ENCODE measurements around the gene ANXA2. TPM values are rescaled to one million over a fixed set of nuclear protein-coding genes. Genes with fewer than 3 reads are reported as not detected.

ANXA2 gene
- total RNA-seq, 1 donor from 2014 or later = 2,122 TPM

DNA sequence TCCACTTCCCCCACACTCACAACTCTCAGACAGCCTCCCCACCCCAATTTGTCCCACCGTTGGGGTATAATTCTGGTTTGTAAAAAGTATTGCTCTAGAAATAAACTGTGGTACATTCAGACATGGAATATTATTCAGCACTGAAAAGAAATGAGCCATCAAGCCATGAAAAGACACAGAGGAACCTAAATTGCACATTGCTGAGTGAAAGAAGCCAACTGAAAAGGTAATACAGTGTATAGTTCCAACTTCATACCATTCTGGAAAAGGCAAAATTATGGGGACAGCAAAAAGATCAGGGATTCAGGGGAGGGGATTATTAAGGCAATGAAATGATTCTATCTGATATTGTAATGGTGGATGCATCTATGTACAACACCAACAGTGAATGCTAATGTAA is 10.5 kb downstream of the ANXA2 start:
- no peak for ATAC-seq

DNA sequence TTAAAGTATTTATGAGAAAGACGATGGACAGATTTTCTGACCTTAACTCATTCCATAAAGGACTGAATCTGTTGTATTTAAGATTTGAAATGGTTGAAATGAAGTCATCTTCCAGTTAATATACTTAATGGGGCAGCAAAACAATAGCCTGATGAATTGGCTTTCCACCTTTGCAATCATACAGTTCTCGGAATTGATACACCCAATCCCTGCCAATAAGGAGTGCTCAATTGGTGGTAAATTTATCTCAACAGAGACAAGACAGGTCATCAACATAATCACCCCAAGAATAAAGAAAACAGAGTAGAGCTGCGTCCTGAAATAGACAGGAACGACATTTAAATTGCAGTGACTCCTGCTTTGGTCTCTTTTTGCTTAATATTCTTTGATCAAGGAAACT is 11.2 kb downstream of the ANXA2 start:
- no peak for ATAC-seq

DNA sequence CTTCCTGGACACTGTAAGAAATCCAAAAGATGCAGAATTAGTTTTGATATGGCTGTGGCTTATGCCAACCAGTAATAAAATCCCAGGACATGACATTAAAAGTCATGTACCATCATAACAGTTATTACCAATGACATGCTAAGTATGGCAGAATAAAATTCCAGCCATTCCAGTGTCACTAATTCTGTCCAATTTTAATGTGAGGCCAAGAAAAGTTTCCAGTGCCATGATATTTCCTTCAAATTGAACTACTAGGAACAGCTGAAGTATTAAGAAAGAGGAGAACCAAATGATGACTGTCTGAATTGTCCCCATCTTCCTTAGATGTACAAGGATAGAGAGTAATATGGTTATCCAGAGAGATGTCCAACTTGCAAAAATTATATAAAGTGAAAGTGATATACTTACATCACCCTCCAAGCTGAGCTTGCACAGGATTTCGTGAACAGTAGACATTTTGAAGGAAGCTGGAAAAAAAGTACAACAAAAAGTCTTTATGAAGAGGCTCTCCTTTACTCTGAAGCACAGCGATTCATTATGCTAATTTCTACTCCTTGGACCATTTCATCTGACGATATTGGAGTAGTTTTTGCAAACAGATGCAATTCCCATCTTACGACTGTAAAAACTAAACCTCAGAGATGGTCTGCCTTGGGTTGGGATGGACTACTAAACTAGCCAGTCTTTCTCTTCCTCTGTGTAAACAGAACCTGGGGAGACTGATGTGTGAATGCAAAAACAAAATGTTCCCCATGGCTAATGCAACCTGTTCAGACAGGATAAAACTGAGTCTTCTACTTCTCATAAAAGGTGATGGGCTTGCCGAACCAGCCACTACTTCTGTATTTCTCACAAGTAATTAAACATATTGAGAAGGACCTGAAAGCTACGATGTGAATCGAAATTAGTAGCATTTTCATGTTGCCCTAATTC is 11.9 kb downstream of the ANXA2 start:
- no peak for ATAC-seq

DNA sequence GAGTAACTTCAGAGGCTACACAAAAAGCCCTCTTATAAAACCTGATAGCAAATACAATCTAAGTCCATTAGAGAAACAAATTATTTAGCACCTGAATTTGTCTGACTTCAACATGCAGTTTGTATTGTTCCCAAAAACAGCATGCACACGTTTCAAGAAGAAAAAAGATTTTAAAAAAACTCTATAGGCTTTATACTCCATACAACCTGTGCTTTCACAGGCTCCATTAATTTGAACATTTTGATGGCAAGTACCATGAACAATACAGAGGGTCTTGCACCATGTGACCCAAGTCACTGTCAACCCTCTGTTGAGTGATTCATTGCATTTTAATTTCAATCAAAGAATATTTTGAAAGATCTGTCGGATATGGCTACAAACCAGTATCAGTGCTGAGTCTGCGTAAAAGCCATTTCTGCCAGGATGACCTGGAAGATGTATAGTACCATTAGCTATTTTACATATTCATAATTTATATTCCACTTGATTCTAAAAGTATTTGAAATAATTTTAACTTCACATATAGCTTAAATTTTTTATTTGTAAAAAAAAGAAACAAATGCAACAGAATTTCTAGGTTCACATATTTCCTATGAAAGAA is 13.2 kb downstream of the ANXA2 start:
- no peak for ATAC-seq

DNA sequence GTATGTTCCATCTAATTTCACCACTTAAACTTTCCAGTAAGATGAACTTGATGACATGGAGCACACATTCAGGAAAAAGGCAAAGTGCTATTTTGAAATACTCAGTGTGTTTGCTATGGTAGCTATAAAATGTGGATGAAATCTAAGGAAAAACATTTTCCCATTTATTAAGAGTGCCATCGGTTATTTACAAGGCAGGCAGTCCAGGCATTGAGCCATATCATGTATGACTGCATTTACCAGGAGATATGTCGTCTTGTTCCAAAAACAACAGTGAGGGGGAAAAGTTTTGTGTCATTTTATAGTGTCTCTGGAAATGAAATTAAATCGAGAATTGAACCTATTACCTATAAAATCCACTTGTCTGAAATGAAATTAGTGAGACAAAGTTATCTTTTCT is 13.7 kb downstream of the ANXA2 start:
- no peak for ATAC-seq

DNA sequence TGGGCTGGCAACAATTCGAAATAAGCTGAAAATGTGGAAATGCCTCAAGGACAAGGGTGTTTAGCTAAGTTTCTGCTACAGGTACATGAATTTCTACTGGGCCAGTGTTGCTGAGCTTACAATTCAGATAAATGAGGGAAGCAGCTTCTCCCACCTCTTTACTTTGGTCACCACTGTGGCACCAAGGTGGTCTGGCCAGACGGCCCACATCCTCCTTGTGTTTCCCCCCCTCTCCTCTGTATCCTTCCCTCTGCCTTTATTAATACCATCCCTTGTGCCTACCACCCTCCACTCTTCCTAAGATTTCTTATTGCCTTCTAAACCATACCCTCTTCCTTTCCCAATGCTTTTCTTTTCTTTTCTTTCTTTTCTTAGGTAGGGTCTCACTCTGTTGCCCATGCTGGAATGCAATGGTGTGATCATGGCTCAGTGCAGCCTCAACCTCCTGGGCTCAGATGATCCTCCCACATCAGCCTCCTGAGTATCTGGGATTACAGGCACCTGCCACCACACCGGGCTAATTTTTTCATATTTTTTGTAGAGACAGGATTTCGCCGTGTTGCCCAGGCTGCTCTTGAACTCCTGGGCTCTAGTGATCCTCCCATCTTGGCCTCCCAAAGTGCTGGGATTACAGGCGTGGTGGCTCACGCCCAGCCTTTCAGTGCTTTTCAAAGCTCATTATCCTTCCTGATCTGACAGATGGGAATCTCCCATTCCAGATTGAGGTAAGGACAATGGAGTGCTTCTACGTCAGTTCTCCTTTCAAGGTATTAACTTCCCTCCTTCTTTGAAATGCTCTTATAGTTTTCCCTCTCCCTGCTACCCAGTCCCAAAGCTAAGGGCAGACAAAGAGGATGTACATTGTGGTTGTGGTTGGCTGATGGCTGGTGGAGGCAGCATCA is 14.8 kb downstream of the ANXA2 start:
- no peak for ATAC-seq

DNA sequence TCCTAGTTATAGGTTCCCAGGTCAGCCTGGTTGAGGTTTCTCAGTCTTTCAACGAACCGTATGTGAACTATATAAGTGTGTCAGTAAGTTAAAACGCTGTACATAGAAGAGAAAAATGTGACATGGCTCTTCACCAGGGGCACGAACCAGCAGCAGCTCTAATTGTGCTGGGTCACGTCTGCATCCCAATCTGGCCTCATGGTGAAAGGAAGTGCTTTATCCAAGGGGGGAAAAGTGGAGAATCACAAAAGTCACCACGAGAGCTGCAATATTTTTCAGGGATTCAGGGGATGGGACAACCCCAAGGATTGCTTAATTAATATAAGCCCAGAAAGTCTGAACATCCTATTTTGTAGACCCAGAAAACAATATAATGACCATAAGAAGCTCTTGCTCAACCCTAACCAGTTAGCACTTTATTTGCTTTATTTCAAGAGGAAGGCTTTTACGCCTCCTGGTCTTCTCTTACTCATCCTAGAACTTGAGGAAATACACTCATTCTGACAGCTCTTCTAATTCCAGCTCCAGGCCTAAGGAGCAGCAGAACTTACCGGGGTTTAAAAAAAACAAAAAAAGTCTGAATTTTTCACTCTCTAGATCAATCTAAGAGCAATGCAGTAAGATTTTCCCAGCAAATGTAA is 16.5 kb downstream of the ANXA2 start:
- ATAC-seq = no peak

DNA sequence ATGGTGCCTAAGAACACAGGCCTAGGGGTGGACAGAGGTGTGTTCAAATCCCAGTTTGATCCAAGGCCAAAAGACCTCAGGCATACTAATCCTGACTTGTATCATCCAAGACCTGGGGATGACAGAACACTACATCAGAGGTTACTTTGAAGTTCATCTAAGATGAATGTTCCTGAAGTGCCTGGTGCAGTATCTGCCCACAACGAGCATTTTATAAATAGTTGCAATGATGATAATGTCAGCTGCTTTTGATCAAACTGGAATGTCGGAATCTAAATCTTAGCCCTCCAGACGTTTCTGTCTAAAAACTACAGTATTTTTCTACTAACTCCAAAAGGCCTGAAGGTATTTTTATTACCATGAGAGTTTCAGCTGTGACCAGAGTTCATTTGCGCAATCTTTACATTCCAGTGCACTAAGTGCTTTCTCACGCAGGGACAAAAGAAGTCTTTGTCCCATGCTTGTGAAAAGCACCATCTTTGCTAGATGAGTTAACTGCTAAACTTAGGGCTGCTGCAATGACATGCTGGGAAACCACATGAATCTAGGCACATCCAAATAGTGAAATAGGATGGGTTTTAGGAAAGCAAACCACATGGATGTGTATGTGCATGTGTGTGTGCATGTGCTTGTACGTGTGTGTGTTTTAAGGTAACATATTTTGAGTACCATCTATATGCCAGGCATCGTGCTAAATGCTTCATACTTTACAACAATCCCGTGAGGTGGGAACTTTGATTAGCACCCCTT is 18.1 kb downstream of the ANXA2 start:
- ATAC-seq = peak; percentile 27

DNA sequence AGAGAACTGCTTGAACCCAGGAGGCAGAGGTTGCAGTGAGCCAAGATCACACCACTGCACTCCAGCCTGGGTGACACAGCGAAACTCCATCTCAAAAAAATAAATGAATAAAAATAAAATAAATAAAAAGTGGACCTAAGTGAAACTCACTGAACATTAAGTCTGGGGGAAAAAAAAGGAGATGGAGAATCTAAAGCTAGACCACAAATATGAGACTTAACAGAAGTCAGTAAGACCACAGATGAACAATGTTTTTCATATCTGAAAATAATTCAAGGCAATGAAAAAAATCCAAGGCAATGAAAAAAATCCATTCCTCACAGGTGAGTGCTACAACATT is 18.6 kb downstream of the ANXA2 start:
- no peak for ATAC-seq

DNA sequence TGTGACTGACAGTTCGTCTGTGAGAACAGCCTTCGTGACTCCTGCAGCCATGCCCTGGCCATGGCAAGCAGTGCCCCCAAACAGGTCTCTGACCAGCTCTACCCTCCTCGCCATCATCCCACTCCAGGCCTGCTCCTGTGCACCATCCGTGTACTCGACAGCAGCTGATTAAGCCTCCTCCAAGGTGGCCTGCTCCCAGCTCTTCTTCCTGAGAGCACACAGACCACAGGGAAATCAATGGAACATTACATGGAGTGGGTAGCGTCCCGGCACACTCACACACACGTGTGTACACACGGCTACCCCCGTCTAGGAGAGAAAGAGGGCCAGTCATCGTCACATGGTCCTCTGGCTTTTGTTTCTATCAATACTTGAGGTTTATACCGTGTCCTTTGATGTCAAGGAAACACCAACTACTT is 21.1 kb downstream of the ANXA2 start:
- no peak for ATAC-seq

DNA sequence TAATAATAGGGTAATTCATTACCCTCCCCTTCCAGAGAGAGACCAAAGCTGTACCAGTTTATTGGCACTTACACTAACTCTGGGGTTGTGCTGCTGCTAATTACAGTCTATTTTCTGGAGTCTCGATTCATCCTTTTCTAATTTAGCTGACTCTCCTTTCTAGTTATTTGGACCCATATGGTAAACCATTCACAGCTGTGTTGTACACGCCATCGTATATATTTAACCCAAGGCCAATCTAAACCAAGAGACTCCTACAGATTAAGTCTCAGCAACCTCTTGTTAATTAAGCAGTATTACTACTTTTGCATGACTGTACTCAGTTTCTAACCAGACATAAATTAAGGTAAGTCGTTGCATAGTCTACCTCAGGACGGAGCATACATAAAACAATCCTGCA is 22.5 kb downstream of the ANXA2 start:
- ATAC-seq = no peak

DNA sequence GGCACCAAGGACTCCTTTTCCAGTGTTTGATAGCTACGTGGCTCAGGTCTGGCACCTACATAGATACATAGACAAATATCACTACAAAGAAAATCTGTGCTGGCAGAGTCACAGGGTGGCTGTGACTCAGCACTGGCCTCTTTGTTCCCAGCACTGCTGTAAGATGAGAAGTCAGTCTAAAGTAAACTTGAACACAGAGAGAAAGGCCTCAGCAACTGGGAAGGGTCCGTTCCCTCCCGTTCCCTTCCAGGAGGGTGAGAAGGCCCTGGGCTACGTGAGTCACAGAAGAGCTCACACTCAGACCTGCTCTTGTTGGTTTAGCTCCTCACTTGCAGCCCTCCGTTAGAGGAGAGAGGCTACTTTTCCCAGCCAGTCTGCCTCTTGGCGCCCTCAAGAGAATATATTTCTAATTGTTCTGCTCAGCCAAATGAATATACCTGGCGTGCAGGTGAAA is 23.1 kb downstream of the ANXA2 start:
- ATAC-seq = peak; percentile 89

DNA sequence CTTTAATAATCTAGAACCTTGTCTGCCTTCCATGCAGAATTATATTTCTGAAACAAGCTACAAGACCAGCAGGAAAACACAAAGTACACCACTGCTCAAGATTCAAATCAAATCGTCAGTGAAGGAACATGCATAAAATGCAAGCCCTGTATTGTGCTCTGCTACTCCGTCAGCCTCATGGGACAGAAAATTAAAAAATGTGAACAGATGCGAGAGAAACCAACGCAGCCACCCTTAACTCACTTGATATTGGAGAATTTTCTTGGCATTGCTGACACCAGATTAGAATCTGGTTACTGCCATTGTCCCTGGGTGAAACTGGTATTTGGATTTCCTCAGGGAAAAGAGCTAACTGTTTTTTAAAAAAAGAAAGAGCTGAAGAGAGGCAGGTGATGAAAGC is 23.6 kb downstream of the ANXA2 start:
- no peak for ATAC-seq

DNA sequence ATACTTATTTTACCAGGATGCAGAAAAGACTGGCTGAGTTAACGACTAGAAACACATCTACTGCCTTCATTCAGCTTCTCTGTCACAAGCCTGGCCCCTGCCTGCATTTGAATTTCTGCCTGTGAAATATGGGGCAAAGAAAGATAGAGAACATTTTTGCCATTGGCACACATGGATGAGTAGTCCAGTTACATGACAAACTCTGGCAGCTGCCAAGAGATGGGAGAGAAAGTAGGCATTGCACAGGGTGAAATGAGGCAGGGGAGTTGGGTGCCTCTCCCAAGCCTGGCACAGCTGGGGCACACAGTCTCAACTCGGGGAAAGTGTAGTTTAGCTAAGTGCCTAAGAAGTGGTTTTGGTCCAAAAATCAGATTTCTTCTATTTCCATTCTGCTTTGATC is 24.0 kb downstream of the ANXA2 start:
- ATAC-seq = no peak

DNA sequence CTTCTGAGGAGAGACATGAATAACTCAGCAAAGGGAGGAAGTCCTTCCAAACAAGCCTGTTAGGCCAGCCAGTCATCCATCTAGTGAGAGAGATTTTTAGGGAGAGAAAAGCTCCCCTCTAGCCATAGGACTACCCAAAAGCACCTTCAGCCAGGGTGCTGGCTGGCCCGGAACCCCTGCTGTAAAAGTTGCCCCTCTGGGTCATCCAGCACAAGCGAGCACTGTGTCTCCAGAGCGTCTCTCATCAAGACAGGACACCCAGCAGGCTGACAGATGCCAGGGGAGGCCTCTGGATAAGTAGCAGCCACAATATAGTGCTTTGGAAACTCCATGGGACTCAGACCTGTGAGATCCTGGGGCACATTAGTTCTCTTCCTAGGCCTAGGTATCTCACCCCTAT is 24.5 kb downstream of the ANXA2 start:
- no peak for ATAC-seq

DNA sequence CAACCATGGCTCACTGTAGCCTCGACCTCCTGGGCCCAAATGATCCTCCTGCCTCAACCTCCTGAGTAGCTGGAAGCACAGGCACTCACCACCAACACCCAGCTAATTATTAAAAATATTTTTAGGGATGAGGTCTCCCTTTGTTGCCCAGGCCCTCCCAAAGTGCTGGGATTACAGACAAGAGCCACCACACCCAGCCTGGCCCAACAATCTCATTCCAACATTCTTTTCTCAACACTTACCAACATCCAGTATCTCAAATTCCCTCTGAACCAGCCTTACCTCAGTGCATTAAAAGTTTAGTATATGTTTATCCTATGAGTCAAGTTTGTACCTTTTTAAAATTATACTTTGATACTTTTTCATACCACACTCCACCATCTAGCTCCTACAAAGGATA is 25.0 kb downstream of the ANXA2 start:
- ATAC-seq = no peak

DNA sequence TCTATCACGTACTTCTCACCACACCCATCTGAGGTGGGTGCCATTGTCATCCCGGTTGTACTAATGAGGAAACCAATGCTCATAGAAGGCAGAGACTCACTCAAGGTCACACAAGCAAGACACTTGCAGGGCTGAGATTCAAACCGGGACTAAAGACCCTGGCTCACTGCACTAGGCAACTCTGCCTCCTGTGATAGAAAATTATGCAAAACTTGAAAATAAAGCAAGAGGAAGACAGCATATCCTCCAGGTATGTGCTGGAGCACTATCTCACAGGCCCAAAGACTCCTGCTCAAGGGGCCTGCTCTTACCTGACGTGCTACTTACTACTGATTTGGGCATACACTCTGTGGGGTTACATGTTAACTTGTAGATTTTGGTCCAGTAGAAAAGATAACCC is 25.6 kb downstream of the ANXA2 start:
- no peak for ATAC-seq

DNA sequence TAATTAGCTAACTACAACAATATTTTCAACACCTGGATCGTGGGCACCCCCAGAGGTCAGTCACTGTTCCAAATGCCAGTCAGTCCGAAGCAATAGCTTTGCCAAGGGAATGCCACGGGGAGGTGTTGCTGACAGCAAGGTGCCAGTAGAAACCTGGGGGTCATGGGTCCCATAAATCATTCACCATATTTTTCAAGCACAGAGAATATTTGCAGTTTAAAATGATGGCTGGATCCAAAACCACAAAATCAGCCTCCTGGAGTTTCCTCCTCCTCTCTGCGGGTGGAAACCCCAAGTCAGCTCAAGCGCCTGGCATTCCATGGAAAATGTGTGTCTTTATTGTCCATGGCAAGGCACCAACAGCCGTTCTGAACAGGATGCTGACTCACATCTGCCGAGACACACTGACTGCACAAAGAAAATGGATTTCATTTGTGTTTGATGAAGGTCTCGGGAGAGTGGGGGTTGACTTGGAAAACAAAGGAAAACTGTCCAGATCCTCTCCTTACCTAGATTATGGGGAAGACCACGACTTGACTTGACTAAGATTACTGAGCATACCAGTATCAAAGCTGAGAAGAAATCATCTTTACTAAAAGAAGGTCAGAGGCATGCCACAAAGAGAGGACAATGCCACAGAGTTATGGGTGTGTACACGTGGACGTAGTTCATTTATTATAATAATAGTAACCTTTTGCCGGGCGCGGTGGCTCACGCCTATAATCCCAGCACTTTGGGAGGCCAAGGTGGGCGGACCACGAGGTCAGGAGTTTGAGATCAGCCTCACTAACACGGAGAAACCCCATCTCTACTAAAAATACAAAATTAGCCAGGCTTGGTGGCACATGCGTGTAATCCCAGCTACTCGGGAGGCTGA is 26.4 kb downstream of the ANXA2 start:
- ATAC-seq = peak; percentile 40

DNA sequence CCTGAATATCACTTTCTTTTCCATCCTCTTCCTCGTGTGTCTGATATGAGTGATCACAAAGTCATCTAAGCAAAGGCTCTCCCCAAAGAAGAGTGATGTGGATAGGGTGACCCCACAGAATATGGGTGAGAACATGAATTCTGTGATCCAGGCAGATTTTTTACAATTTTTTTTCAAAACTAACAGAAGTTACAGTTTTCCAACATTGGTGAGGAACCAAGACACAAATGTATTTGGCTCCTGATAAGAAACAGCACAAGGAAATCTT is 27.0 kb downstream of the ANXA2 start:
- no peak for ATAC-seq

DNA sequence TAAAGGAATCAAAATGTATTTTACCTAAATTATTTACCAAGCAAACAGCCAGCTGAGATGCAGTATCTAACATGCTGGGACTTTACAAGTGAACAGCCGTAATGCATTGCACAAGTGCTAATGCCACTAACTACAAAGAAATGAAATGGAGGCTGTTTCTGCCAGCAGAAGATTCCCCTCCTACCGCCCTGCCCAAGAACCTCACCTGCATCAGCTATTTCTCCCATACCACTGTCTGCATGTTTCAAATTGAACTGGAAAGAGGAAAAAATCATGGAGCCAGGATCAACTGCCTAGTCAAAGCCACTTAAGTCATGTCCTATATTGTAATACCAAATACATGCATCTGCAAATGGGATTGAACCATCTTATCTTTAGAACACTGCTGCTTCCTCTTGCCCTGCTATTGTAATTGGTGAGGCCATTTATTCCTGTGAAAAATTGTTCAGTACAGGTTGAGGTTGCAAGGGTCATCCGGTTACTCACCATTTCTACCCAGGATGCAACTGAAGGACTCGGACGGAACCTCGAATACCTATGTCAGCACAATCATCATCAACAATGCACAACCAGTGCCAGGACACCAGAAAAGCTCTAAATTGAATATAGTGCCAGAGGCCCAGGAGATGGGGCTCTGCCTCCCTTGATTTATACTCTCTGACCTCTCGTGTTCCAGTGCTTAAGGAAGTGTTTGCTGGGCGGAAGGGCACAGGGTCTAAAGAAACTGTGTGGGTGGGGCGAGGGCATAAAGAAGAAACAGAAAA is 27.5 kb downstream of the ANXA2 start:
- ATAC-seq = peak; percentile 7

Measured in esophagus mucosa (tissue), 1 donor.